CD4-positive, alpha-beta T cell treated with Interleukin-6 at 100 ng/mL for 8 hours (primary cell): ENCODE data around the gene CDC73.
"Not testable (repeated sequence)": the region's sequence is repeated elsewhere in the genome, so short reads cannot be mapped to it uniquely, and the experiment has no call there.

Source experiments
- DNase-seq: peaks from one replicate; pipeline ENCODE4 v3.0.0-alpha.2; 2020; ENCODE audit warnings: mixed read lengths, low spot score

Gene CDC73

GRCh38 chr1:193231146-193231545, 109.3 kb downstream of the CDC73 start:
- DNase-seq: not testable (repeated sequence)

GRCh38 chr1:193234530-193234929, 112.7 kb downstream of the CDC73 start:
- DNase-seq: no peak

- no peak for DNase-seq
Observed at GRCh38 chr1:193237381-193237978, 115.6 kb downstream of the CDC73 start.

- no peak for DNase-seq
Observed at GRCh38 chr1:193240609-193241008, 118.8 kb downstream of the CDC73 start.

GRCh38 chr1:193241132-193241827, 119.4 kb downstream of the CDC73 start:
- DNase-seq: peak; percentile 7

GRCh38 chr1:193242000-193242399, 120.2 kb downstream of the CDC73 start:
- no peak for DNase-seq

GRCh38 chr1:193249187-193249586, 127.4 kb downstream of the CDC73 start:
- DNase-seq: no peak

- DNase-seq: no peak
Observed at GRCh38 chr1:193251950-193252349, 130.1 kb downstream of the CDC73 start.

- no peak for DNase-seq
Observed at GRCh38 chr1:193256019-193256418, 134.2 kb downstream of the CDC73 start.

- DNase-seq: no peak
Observed at GRCh38 chr1:193259636-193260035, 137.8 kb downstream of the CDC73 start.

- DNase-seq: no peak
Observed at GRCh38 chr1:193260056-193260745, 138.4 kb downstream of the CDC73 start.

GRCh38 chr1:193260896-193261295, 139.1 kb downstream of the CDC73 start:
- DNase-seq: no peak

- no peak for DNase-seq
Observed at GRCh38 chr1:193262661-193263060, 140.8 kb downstream of the CDC73 start.

GRCh38 chr1:193264313-193265065, 142.7 kb downstream of the CDC73 start:
- no peak for DNase-seq

GRCh38 chr1:193265716-193266115, 143.9 kb downstream of the CDC73 start:
- DNase-seq: no peak

GRCh38 chr1:193266794-193267193, 145.0 kb downstream of the CDC73 start:
- not testable (repeated sequence) for DNase-seq

GRCh38 chr1:193270996-193271395, 149.2 kb downstream of the CDC73 start:
- DNase-seq: no peak

- DNase-seq: no peak
Observed at GRCh38 chr1:193275773-193276172, 153.9 kb downstream of the CDC73 start.

- no peak for DNase-seq
Observed at GRCh38 chr1:193278968-193279367, 157.1 kb downstream of the CDC73 start.

- DNase-seq: no peak
Observed at GRCh38 chr1:193281894-193282293, 160.1 kb downstream of the CDC73 start.

GRCh38 chr1:193283016-193283415, 161.2 kb downstream of the CDC73 start:
- DNase-seq: no peak

- no peak for DNase-seq
Observed at GRCh38 chr1:193284219-193284618, 162.4 kb downstream of the CDC73 start.

GRCh38 chr1:193285641-193286040, 163.8 kb downstream of the CDC73 start:
- DNase-seq: no peak
